PC-9 (cell line): Measurements from ENCODE around the gene FAM120A.

Experiments used
- CTCF ChIP-seq: fragments of 200-600 bp; sonication (generic); conservative IDR thresholded peaks from 2 replicates; pipeline ENCODE4 v1.6.1; 2017; ENCODE audit warnings: mixed run types, antibody characterized with exemption, mild to moderate bottlenecking, moderate library complexity
- EZH2 ChIP-seq: fragments of 200-600 bp; sonication (generic); IDR thresholded peaks from 2 replicates; pipeline ENCODE4 v1.8.0; 2017; ENCODE audit warnings: antibody characterized with exemption, low read depth

- TF ChIP-seq CTCF (no peak), EZH2 (no peak)
These were observed 42.5 kb downstream of the FAM120A start for GRCh38 chr9:93493949-93494348.
